PC-3 (cell line): ENCODE data around the gene RALGPS1.

Source experiments
- EZH2 ChIP-seq: fragments of 300-600 bp; sonication (generic); IDR thresholded peaks from one replicate; pipeline ENCODE4 v1.6.1; 2017; ENCODE audit warnings: antibody characterized with exemption, mild to moderate bottlenecking, low read length; ENCODE audit not compliant: unreplicated experiment
- TF ChIP-seq, protein P1 (sequence below): fragments of 300-600 bp; sonication (generic); conservative IDR thresholded peaks from 2 replicates; pipeline ENCODE4 v1.5.1; 2017; ENCODE audit warnings: antibody characterized with exemption, low read depth, mild to moderate bottlenecking, low read length

GRCh38 chr9:126979461-126979860, 64.9 kb downstream of the RALGPS1 start:
- TF ChIP-seq, protein P1, sequence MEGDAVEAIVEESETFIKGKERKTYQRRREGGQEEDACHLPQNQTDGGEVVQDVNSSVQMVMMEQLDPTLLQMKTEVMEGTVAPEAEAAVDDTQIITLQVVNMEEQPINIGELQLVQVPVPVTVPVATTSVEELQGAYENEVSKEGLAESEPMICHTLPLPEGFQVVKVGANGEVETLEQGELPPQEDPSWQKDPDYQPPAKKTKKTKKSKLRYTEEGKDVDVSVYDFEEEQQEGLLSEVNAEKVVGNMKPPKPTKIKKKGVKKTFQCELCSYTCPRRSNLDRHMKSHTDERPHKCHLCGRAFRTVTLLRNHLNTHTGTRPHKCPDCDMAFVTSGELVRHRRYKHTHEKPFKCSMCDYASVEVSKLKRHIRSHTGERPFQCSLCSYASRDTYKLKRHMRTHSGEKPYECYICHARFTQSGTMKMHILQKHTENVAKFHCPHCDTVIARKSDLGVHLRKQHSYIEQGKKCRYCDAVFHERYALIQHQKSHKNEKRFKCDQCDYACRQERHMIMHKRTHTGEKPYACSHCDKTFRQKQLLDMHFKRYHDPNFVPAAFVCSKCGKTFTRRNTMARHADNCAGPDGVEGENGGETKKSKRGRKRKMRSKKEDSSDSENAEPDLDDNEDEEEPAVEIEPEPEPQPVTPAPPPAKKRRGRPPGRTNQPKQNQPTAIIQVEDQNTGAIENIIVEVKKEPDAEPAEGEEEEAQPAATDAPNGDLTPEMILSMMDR = no peak
- no peak for TF ChIP-seq EZH2
